TTC549 (cell line): ENCODE data around the gene TRERF1.
"Not testable (repeated sequence)": the region's sequence is repeated elsewhere in the genome, so short reads cannot be mapped to it uniquely, and the experiment has no call there.

Experiments
- FAIRE-seq: peaks from 2 replicates; lab custom pipeline; 2012; peaks lifted over from hg19 to GRCh38; lab: Jason Lieb, UNC

The TRERF1 gene

GRCh38 chr6:42337985-42338743 is 113.6 kb downstream of the TRERF1 start:
- no peak for FAIRE-seq

GRCh38 chr6:42336431-42336830 is 115.3 kb downstream of the TRERF1 start:
- FAIRE-seq, result no peak

GRCh38 chr6:42335896-42336295 is 115.8 kb downstream of the TRERF1 start:
- FAIRE-seq, result no peak

- FAIRE-seq, result no peak
Observed at GRCh38 chr6:42334870-42335269, 116.9 kb downstream of the TRERF1 start.

GRCh38 chr6:42333612-42334011 is 118.1 kb downstream of the TRERF1 start:
- no peak for FAIRE-seq

- FAIRE-seq, result no peak
Observed at GRCh38 chr6:42332916-42333315, 118.8 kb downstream of the TRERF1 start.

GRCh38 chr6:42331019-42331418 is 120.7 kb downstream of the TRERF1 start:
- no peak for FAIRE-seq

GRCh38 chr6:42326248-42326647 is 125.5 kb downstream of the TRERF1 start:
- no peak for FAIRE-seq

- FAIRE-seq, result not testable (repeated sequence)
Observed at GRCh38 chr6:42324656-42325324, 126.9 kb downstream of the TRERF1 start.

- FAIRE-seq, result no peak
Observed at GRCh38 chr6:42322676-42323075, 129.1 kb downstream of the TRERF1 start.

GRCh38 chr6:42321976-42322375 is 129.8 kb downstream of the TRERF1 start:
- no peak for FAIRE-seq

- FAIRE-seq, result no peak
Observed at GRCh38 chr6:42320762-42321161, 131.0 kb downstream of the TRERF1 start.

- FAIRE-seq, result no peak
Observed at GRCh38 chr6:42318480-42318879, 133.2 kb downstream of the TRERF1 start.

GRCh38 chr6:42316981-42317380 is 134.7 kb downstream of the TRERF1 start:
- FAIRE-seq, result no peak

GRCh38 chr6:42315991-42316970 is 135.4 kb downstream of the TRERF1 start:
- no peak for FAIRE-seq

- FAIRE-seq, result no peak
Observed at GRCh38 chr6:42315259-42315990, 136.3 kb downstream of the TRERF1 start.

GRCh38 chr6:42314571-42315258 is 137.0 kb downstream of the TRERF1 start:
- no peak for FAIRE-seq

GRCh38 chr6:42313941-42314570 is 137.7 kb downstream of the TRERF1 start:
- FAIRE-seq, result no peak

GRCh38 chr6:42313038-42313437 is 138.7 kb downstream of the TRERF1 start:
- FAIRE-seq, result no peak

- no peak for FAIRE-seq
Observed at GRCh38 chr6:42307141-42307470, 144.6 kb downstream of the TRERF1 start.
